GM18907 (cell line): Measurements from ENCODE around the gene COTL1.
A peak's percentile ranks its signal among the peaks of the same experiment; 100 is the strongest.

Source experiments
- ATAC-seq: cut with Tn5 transposase; IDR thresholded peaks from one replicate; pipeline ENCODE4 v1.9.1; 2021; ENCODE audit warnings: mild to moderate bottlenecking, moderate library complexity; ENCODE audit not compliant: unreplicated experiment

The COTL1 gene

GRCh38 chr16:84614968-84615813, 2.7 kb downstream of the COTL1 start:
- no peak for ATAC-seq

DNA sequence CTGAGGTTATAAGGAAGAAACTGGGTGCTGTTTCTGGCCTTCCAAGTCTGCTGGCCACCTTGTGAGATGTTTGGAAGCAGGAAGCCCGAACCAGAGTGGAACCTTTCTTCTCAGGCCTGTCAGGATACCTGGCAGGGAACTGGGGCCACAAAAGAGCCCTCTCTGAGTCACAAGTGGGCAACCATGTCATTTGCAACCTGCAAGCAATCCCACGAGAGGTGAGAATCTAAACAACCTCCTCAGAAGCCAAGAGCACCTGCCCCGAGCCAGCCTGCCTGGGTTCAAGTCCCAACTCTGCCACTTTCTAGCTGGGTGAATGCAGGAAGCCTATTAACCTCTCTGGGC, 3.3 kb downstream of the COTL1 start:
- ATAC-seq: no peak

DNA sequence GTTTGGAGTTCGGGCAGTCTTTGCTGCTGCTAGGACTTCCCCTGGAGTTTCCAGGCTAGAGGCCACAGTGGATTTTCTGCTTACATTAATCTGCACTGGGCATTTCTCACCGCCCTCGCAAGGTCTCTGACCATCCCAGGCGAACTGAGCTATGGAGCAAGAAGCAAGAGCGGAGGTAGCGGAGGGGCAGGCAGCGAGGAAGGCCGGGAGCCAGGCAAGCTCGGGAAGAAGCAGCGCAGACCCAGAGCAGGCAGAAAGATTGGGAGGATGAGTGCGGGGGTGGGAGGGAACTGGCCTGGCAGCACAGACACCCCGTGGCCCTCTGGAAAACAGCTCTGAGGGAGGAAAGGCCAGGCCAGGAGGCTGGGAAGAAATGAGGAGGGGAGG, 3.8 kb downstream of the COTL1 start:
- no peak for ATAC-seq

DNA sequence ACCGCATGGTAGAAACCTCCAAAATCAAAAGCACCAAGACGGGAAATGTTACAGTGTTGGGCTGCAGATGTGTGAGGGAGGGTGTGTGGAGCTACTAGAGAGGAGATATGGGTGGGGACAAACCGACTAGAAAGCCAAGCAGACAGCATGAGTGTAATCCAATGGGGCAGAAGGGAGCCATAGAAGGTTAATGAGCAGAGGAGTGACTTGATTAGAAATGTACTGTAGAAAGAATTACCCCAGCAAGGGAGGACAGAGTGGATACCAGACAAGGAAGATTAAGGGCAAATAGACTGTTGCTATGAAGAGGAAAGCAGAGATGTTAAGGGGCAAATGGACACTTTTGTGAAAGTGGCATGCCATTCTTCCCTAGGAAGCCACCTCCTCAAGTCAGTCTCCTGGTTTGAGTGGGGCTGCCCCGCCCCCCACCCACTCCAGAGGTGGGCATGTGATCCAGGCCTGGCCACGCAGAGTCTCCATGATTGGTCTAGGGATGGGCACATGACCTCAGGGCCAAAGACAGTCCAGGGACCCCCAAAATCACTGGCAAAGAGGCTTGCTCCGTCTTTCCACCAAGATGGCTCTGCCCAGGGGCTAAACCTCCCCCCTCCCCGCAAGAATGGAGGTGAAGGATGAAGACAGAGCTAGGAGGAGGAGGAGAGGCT, 4.3 kb downstream of the COTL1 start:
- ATAC-seq: no peak

GRCh38 chr16:84612686-84613085, 5.2 kb downstream of the COTL1 start:
- ATAC-seq: no peak

- no peak for ATAC-seq
Observed at GRCh38 chr16:84611041-84611440, 6.8 kb downstream of the COTL1 start.

DNA sequence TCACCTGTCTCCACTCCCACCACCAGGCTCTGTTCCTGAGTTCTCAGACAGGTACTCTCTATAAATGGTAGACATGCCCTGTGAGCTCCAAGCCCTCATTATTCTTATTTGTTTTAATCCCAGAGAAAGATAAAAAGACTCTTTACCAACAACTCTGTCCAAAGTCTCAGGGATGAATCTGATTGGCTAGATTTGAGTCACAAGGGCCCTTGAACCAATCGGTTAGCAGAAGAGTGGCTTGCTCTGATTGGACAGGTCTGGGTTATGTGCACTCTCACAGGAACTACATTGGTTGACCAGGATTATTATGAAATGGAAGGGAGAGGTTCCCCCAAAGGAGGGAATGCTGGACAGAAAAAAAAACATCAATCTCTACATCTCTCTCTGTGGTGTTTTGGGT, 7.5 kb downstream of the COTL1 start:
- no peak for ATAC-seq

- ATAC-seq: no peak
Observed at GRCh38 chr16:84609563-84610177, 8.2 kb downstream of the COTL1 start.

- peak; percentile 2 for ATAC-seq
Observed at GRCh38 chr16:84608282-84608681, 9.6 kb downstream of the COTL1 start.

DNA sequence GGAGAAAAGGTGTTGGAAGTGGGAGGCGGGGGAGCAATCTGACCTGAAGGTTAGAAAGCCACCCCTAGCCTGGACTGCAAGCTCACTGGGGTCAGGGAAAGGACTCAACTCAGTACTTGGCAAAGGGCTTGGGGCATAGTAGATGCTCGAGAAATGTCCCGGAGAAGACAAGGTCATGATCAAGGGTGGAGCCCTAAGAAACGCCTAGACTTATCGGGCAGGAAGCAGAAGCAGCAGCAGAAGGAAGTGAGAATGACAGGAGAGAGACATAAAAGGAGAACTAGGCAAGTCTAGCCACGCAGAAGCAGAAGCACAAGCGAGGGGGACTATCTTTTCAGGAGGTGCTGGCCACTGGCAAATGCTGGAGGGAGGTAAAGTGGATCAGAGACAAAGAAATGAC, 10.2 kb downstream of the COTL1 start:
- peak; percentile 48 for ATAC-seq

DNA sequence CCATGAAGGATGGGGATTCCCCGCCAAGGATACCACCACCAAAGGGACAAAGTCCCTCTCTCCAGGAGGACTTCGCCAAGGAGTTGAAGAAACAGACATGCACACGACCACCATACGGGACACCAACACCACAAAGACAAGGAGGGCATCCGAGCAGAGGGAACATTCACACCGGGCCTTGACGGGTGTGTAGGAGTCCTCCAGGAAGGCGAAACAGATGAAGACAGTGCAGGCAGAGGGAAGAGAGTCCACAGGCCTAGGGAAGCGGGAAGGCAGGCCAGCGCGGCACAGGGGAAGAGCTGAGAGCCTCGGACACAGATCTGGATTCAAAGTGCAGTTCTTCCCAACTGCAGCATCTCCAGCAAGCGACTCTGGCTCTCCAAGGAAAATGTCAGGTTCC, 10.8 kb downstream of the COTL1 start:
- ATAC-seq: no peak

DNA sequence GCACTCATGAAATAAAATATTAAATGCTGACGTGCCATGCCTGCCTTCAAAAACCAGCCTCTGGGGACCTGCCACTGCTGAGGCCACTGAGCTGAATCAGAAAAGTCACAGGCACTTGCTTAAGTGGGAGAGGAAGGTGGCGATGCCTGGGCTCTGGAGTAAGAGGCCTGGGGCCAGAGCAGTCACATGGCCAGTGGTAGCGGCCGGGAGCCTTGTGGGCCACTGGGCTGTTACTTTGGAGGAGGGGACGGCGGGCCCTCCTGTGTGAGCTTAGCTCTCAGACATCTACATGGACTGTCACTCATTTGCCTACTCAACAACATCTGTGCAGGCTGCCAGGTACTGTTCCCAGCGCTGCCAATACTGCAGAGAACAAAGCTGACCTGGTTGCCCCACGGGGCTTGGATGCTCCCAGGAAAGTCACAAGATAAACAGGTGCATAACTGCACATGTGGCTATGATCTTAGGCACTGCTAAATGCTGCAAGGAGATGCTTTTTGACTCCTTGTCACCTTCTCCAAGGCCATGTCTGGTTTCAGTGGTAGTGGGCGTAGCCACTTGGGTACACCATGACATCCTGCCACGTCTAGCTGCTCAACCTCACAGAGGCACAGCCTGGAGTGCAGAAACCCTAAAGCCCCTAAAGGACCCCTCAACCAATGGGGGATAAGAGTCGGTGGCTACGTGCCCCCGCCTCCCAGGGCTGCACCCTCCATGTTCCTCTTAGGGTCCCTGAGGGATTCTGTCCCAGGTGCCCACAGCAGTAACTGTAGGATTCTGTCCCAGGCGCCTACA, 11.6 kb downstream of the COTL1 start:
- ATAC-seq: no peak

GRCh38 chr16:84605339-84605848, 12.5 kb downstream of the COTL1 start:
- no peak for ATAC-seq

GRCh38 chr16:84604477-84605013, 13.3 kb downstream of the COTL1 start:
- no peak for ATAC-seq

GRCh38 chr16:84603940-84604339, 13.9 kb downstream of the COTL1 start:
- no peak for ATAC-seq

- no peak for ATAC-seq
Observed at GRCh38 chr16:84603140-84603816, 14.6 kb downstream of the COTL1 start.

DNA sequence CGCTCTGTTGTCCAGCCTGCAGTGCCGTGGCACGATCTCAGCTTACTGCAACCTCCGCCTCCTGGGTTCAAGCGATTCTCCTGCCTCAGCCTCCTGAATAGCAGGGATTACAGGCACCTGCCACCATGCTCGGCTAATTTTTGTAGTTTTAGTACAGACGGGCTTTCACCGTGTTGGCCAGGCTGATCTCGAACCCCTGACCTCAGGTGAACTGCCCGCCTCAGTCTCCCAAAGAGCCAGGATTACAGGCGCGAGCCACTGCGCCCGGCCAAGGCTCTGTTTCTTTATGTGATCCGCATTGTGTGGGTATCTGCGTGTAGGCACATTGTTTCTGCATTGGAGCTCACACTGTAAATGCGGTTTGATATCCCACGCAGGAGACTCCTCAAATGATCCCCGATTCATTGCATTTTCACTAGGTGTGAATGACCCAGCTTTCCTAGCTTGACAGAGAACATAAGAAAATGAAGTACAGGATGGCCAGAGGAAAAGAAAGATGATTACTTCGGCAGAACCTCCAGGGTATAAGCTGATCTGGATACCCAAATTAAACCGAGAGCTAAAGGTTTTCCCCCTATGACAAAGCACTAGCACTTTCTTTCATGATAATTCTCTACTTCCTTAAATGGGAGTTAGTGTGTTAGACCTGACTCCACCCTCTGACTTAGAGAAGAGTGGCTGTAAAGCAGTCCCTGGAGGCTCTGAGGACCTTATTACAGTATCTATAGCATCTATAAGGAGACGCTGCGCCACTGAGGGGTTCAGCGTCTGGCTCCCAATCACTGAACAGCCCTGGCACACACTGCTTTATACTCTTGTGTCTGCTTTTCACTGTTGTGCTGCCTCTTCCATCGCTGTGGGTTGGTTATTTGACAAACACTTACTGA, 17.3 kb downstream of the COTL1 start:
- ATAC-seq: peak; percentile 66

- ATAC-seq: peak; percentile 29
Observed at GRCh38 chr16:84599521-84600202, 18.2 kb downstream of the COTL1 start.

DNA sequence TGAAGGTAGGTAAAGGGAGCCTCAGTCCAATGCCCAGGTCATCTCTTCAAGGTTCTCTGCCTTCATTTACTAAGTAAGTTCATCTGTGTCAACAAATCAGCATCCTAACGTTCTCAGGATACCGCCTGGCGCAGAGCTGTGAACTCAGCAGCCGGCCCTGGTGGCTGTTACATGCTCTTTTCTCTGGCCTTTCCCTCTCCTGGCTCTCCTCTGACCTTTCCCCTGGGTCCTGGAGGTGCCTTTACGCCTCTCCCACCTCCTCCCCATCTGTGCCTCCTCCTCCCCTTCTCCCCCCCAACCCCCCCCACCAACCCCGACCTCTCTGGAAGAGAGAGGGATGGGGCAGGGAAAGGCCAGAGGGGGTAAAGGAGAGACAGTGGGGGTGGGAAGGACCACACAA, 19.5 kb downstream of the COTL1 start:
- ATAC-seq: no peak
